Body of pancreas (tissue), 4 donors: Measurements from ENCODE around the gene ARSA. TPM values are rescaled to one million over a fixed set of nuclear protein-coding genes. Genes with fewer than 3 reads are reported as not detected.
A peak's percentile ranks its signal among the peaks of the same experiment; 100 is the strongest.

Source experiments
- ATAC-seq: fragments of 150-250 bp; one replicate; pipeline ENCODE4 v1.9.1; 2016
- DNase-seq, 4 donors: peaks; one replicate each; pipeline ENCODE4 v3.0.0-alpha.2; 2019
- H3K27ac ChIP-seq, 4 donors: fragments of 200-600 bp; sonication (generic); 1 replicate in 3 of 4; 2 replicates in 1 of 4; pipeline versions ENCODE4 v1.5.1 to v1.6.1; 2016 to 2019; ENCODE audit warnings: mild to moderate bottlenecking in 1 of 4, mixed read lengths in 1 of 4, moderate library complexity in 1 of 4
- H3K27me3 ChIP-seq, 2 donors: fragments of 200-600 bp; sonication (generic); one replicate each; pipeline ENCODE4 v1.6.0; 2016; ENCODE audit warnings: mild to moderate bottlenecking in 1 of 2
- H3K36me3 ChIP-seq, 2 donors: fragments of 200-600 bp; sonication (generic); replicated peaks in 1 of 2; 2 replicates each; pipeline ENCODE4 v1.5.1; 2016; ENCODE audit warnings: low read depth in 2 of 2; ENCODE audit not compliant: insufficient read depth in 1 of 2
- H3K4me1 ChIP-seq: fragments of 200-600 bp; sonication (generic); one replicate; pipeline ENCODE4 v1.6.0; 2016
- H3K4me3 ChIP-seq, 2 donors: fragments of 200-600 bp; sonication (generic); 1 replicate in 1 of 2; 2 replicates in 1 of 2; pipeline ENCODE4 v1.5.1; 2016 to 2019
- H3K9me3 ChIP-seq, 3 donors: fragments of 200-600 bp; sonication (generic); 1 replicate in 2 of 3; 2 replicates in 1 of 3; pipeline ENCODE4 v1.5.1; 2016
- POLR2A ChIP-seq, 3 donors: fragments of 450-650 bp; IDR thresholded peaks; one replicate each; pipeline ENCODE4 v1.6.1; 2016; ENCODE audit warnings: antibody characterized with exemption in 3 of 3, mild to moderate bottlenecking in 2 of 3
- WGBS, 2 donors: methylation state at CpG; one replicate each; pipeline ENCODE4 v1.1.5; 2017; 5-methylcytosine and 5-hydroxymethylcytosine counted together
- intact Hi-C: fragments of 100-400 bp; cut with DNase I; formaldehyde crosslinking; loops from one replicate; pipeline ENCODE4 v1.15.1; 2023
- total RNA-seq, 2 donors: library from RNA; depleted of rRNA; stranded (reverse); fragments of >200 nt; gene quantifications; one replicate each; pipeline ENCODE4 v1.1.0, GENCODE V29; 2016
- TF ChIP-seq, protein P1 (sequence below), 7 experiments: fragments of 450-650 bp in 4 of 7; fragments of 200-600 bp in 3 of 7; sonication (generic) in 3 of 7; IDR thresholded peaks; one replicate each; pipeline ENCODE4 v1.5.1; 2016 to 2019; ENCODE audit warnings: antibody characterized with exemption in 7 of 7

Gene ARSA
- total RNA-seq, 2 donors from 2014 or later, result 47.0 to 84.7 TPM

DNA sequence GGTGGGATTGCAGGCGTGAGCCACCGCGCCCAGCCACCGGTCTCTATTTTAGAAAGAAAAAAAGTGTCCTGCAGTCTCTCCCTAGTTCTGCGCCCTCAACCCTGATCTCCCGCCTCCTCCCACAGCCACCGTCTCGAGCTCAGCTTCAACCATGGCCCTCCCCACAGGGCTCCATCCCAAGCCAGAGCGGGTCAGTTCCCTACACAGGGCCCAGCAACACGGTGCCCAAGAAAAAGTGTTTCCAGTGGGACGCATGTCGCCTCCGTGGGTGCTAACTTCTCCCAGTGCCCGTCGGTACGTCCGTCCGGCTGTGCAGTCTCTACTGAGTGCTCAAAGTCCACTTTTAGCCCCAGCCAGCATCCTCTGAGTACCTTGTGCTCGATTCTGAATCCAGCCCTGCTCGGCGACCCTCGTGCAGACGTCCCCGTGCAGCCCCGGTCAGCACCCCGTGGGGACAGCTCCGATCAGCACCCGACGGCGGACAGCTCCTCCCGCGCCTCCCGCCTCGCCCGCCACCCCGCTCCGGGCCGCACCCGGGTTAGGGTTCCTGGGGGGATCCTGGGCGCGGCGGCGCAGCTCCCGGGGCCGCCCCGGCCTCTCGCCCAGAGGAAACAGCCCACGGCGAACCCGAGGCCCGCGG is 28.0 kb downstream of the ARSA start:
- H3K36me3 ChIP-seq, result no peaks in the 10 kb centered on the region
- TF ChIP-seq, protein P1, sequence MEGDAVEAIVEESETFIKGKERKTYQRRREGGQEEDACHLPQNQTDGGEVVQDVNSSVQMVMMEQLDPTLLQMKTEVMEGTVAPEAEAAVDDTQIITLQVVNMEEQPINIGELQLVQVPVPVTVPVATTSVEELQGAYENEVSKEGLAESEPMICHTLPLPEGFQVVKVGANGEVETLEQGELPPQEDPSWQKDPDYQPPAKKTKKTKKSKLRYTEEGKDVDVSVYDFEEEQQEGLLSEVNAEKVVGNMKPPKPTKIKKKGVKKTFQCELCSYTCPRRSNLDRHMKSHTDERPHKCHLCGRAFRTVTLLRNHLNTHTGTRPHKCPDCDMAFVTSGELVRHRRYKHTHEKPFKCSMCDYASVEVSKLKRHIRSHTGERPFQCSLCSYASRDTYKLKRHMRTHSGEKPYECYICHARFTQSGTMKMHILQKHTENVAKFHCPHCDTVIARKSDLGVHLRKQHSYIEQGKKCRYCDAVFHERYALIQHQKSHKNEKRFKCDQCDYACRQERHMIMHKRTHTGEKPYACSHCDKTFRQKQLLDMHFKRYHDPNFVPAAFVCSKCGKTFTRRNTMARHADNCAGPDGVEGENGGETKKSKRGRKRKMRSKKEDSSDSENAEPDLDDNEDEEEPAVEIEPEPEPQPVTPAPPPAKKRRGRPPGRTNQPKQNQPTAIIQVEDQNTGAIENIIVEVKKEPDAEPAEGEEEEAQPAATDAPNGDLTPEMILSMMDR (IDR thresholded peaks at IDR 0.05), result no peak
- no peak for TF ChIP-seq POLR2A (IDR thresholded peaks at IDR 0.05)
- H3K27me3 ChIP-seq, result no peaks in the 10 kb centered on the region
- H3K4me1 ChIP-seq, result peaks cover 5% of the 10 kb centered on the region
- DNase-seq (peak; percentile 51 to 66 (median 60)), ATAC-seq (peak; percentile 72)
- no peak overlapping the region for H3K27ac ChIP-seq
- no peaks in the 10 kb centered on the region for H3K9me3 ChIP-seq
- 14 to 41% methylated on average over 17 to 51 of the region's 52 CpGs for WGBS, 2 donors
- intact Hi-C loops, result no loop called here
- H3K4me3 ChIP-seq, result no peak overlapping the region

DNA sequence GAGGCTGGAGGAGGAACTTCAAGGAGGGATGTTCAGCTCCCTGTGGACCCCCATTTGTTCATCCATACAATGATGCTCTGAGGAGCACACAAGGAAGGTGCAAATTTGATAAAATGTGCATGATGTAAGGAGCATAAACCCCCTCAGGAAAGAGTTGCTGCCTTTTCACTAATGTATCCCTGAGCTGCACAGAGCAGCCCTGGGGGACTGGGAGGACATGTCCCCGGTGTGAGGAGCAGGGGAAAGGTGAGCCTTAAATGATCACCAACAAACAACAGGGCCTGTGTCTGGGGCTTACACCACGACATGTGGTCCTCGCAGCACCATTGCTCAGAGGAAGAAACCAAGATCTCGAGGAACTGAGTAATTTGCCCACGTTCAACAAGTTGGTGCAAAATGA is 30.9 kb downstream of the ARSA start:
- intact Hi-C loops, result no loop called here
- peaks cover 5% of the 10 kb centered on the region for H3K4me1 ChIP-seq
- ATAC-seq, result no peak
- H3K27me3 ChIP-seq, result no peaks in the 10 kb centered on the region
- no peaks in the 10 kb centered on the region for H3K9me3 ChIP-seq
- H3K36me3 ChIP-seq, result no peaks in the 10 kb centered on the region
- WGBS, 2 donors, result 86 to 90% methylated on average over 5 of the region's 5 CpGs
- no peak overlapping the region for H3K4me3 ChIP-seq
- TF ChIP-seq POLR2A (IDR thresholded peaks at IDR 0.05), result no peak
- TF ChIP-seq, protein P1 (IDR thresholded peaks at IDR 0.05), result no peak
- no peak overlapping the region for H3K27ac ChIP-seq
- no peak for DNase-seq

DNA sequence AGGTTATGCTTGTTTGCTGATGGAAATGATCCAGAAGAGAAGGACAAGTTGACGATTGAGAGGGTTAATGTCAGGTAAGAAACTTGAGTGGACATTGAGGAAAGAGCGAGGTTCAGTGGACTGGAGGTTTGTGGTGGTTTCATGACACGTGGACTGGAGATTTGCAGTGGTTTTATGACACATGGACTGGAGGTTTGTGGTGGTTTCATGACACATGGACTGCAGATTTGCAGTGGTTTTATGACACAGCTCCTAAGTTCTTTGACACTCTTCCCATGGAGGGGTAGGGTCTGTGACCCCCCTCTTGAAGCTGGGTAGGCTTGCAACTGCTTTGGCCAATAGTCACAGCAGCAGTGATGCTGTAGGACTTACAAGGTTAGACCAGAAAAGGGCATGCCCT is 32.8 kb downstream of the ARSA start:
- ATAC-seq, result no peak
- Histone ChIP-seq H3K9me3 (no peaks in the 10 kb centered on the region), H3K4me3 (no peak overlapping the region), H3K27me3 (no peaks in the 10 kb centered on the region), H3K27ac (no peak overlapping the region), H3K4me1 (peaks cover 4% of the 10 kb centered on the region), H3K36me3 (no peaks in the 10 kb centered on the region)
- DNase-seq, result no peak
- intact Hi-C loops, result no loop called here
- TF ChIP-seq, protein P1 (IDR thresholded peaks at IDR 0.05), result no peak
- no peak for TF ChIP-seq POLR2A (IDR thresholded peaks at IDR 0.05)
- WGBS, 2 donors, result 81 to 92% methylated on average over 3 of the region's 3 CpGs

DNA sequence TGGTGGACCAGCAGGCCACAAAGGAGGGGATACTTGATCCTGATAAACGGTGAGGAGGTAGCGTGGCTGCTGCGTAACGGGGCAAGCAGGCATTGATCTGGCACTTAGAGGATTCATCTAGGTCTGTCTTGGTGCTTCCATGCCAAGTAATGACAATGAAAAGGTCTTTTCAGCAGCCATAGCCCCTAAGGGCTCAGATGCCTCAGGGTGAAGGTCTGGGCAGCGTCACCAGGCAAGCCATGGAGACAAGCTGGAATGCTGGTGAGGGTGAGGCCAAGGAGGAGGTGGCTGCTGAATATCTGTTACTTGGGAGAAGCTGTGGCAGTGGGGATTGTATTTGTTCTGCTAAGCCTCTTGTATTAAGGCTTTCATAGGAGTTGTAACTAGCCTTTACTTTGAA is 40.5 kb downstream of the ARSA start:
- DNase-seq (no peak), ATAC-seq (no peak)
- Histone ChIP-seq H3K27ac (no peak overlapping the region), H3K4me1 (peaks cover 7% of the 10 kb centered on the region), H3K4me3 (no peak overlapping the region), H3K9me3 (no peaks in the 10 kb centered on the region), H3K27me3 (no peaks in the 10 kb centered on the region), H3K36me3 (no peaks in the 10 kb centered on the region)
- WGBS, 2 donors, result 88 to 91% methylated on average over 5 of the region's 5 CpGs
- no peak for TF ChIP-seq POLR2A (IDR thresholded peaks at IDR 0.05)
- TF ChIP-seq, protein P1 (IDR thresholded peaks at IDR 0.05), result no peak
- intact Hi-C loops, result no loop called here

DNA sequence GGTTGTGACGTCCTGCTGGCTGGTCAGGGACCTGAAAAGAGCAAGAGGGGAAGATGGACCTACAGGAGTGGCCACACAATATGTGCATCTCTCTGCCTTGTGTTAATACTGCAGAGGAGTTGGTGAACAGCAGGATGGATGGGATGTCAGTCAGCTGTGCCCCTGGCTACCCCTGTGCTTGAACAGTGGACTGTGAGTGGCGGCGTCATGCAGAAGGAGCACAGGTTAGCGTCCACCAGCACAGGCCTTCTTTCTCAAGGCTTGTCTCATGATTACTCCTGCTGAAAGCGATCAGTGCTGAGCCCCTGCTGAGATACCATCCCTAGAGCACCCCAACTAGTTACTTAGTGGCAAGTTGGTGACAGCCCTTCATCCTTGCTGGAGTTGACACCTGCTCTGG is 41.5 kb downstream of the ARSA start:
- no peak for TF ChIP-seq POLR2A (IDR thresholded peaks at IDR 0.05)
- TF ChIP-seq, protein P1 (IDR thresholded peaks at IDR 0.05), result no peak
- Histone ChIP-seq H3K4me1 (peaks cover 14% of the 10 kb centered on the region), H3K36me3 (no peaks in the 10 kb centered on the region), H3K4me3 (no peak overlapping the region), H3K9me3 (no peaks in the 10 kb centered on the region), H3K27me3 (no peaks in the 10 kb centered on the region), H3K27ac (no peak overlapping the region)
- 70 to 75% methylated on average over 4 to 5 of the region's 5 CpGs for WGBS, 2 donors
- intact Hi-C loops, result no loop called here
- no peak for DNase-seq
- ATAC-seq, result no peak
